ENCODE measurements around the gene HSD3B7.

- TF ChIP-seq CHD1 (IDR thresholded peaks at IDR 0.05; ENCODE audit: low read depth, low read length) (no peak), NFYB (IDR thresholded peaks at IDR 0.05; ENCODE audit: insufficient read depth, low read depth, low read length) (no peak), USF1 (IDR thresholded peaks at IDR 0.05; ENCODE audit: borderline replicate concordance, extremely low read length, insufficient read depth, low read depth, low read length) (no peak), GABPA (IDR thresholded peaks at IDR 0.05; ENCODE audit: low read depth) (no peak), ELK1 (IDR thresholded peaks at IDR 0.05; ENCODE audit: low read depth, low read length) (no peak), BCL3 (IDR thresholded peaks at IDR 0.05; ENCODE audit: borderline replicate concordance, insufficient read depth, low read depth, low read length, poor library complexity, severe bottlenecking) (no peak)
Observed at GRCh38 chr16:30947859-30948666, 36.9 kb upstream of the HSD3B7 start.
